GM21447 (cell line): ENCODE measurements around the gene TFEB.
A peak's percentile ranks its signal among the peaks of the same experiment; 100 is the strongest.

Experiments used
- ATAC-seq: cut with Tn5 transposase; IDR thresholded peaks from one replicate; pipeline ENCODE4 v1.9.1; 2021; ENCODE audit not compliant: unreplicated experiment

Gene TFEB

DNA sequence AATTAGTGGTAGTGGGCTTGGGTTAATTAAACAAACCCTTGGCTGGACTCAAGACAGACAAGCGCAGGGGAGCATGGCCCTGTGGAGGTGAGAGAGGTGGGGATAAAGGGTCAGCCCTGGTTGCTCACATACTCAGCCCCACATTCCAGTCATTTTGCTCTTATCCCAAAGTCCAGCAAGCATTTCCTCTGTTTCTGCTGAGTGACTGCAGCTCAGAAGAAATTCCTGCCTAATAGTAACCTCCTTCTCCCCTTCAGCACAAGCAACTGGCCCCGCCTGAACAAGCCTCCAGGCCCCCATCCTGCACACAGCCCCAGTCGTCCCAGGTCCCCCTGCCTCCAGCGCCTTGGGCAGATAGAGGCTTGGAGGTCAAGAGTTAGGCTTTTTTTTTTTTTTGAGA, 3.6 kb upstream of the TFEB start:
- no peak for ATAC-seq

DNA sequence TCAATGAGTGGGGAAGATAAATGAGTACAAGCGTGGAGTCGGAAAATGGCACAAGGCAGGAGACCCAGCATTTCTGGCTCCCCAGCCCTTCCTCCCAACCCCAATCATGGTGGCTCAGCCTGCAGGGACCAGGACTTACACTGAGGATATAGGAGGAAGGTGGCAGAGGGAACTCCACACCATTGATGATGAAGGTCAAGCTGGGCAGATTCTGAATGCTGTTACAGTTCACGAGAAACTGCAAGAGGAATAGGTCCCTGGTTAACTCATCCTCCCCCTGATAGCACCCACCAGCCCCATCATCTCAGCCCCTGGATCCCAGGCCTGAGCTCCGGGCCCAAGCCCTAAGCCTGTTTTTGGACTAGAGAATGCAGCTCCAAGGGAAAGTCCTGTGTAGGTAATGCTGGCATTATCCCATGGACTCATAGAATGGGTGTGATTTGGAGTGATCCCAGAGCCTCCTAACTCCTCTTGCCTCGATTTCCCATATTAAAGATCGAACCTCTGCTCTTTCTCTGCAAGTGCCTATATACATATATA, 2.3 kb upstream of the TFEB start:
- ATAC-seq: no peak

GRCh38 chr6:41736800-41737555, 1.6 kb upstream of the TFEB start:
- ATAC-seq: no peak

- no peak for ATAC-seq
These were observed 852 bp upstream of the TFEB start for GRCh38 chr6:41736186-41736733.

- peak; percentile 24 for ATAC-seq
These were observed 562 bp downstream of the TFEB start for GRCh38 chr6:41734666-41735426.

- peak; percentile 44 for ATAC-seq
These were observed 1.4 kb downstream of the TFEB start for GRCh38 chr6:41733707-41734665.

- ATAC-seq: no peak
These were observed 2.1 kb downstream of the TFEB start for GRCh38 chr6:41733360-41733706.

GRCh38 chr6:41732591-41733359, 2.6 kb downstream of the TFEB start:
- ATAC-seq: peak; percentile 36

DNA sequence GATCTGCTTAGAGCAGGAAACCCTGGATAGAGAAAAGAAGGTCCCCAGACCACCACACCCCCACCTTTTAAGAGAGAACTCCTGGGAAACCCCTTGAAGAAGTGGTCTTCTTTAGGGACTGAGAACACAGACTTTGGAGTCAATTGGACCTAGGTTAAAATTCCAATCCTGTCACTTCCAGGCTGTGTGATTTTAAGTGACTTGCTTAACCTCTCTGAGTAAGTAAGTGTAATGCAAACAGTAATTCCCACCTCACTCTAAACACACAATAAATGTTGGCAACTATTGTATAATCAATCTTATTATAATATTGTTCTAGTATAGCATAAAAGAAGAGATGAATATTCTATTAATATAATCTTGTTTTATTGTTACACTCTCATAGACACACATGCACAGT, 3.3 kb downstream of the TFEB start:
- ATAC-seq: no peak

- no peak for ATAC-seq
These were observed 3.8 kb downstream of the TFEB start for GRCh38 chr6:41731561-41732086.

DNA sequence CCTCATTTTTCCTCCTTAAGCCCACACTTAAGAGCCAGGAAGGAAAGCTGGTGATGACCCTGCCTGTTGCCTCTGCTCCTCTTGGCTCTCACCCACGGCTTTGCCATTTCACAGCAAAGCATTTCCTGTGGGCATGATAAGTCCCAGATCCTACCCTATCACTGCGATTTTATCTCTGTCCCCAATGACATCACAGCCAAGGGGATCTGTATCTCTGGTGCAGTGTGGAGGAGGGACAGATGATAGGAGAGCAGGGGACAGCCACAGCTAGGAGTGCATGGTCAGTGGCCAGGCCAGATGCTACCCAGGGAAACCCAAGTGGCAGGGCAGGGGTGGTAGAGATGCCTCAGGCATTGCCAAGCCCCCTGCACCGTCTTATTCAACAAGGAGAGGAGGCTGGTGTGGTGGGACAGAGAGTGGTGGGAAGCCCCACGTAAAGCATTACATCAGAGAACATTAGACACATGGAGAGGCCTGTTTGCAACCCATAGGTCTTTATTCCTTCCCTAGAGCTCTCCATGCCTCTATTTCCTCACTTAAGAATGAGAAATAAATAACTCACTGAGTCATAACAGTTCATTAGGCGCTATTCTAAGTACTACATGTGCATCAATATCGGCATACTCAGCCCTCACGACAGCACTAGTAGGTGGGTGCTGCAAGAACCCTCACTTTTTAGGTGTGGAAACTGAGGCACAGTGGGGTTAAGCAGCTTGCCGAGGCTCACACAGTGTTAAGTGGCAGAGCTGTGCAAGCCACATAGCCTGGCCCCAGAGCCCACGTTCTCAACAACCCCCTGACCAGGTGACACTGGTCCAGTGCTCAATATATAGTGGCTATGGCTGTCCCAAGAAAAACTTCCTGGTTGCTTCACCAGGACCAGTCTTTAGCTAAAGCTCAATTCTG, 4.6 kb downstream of the TFEB start:
- no peak for ATAC-seq

DNA sequence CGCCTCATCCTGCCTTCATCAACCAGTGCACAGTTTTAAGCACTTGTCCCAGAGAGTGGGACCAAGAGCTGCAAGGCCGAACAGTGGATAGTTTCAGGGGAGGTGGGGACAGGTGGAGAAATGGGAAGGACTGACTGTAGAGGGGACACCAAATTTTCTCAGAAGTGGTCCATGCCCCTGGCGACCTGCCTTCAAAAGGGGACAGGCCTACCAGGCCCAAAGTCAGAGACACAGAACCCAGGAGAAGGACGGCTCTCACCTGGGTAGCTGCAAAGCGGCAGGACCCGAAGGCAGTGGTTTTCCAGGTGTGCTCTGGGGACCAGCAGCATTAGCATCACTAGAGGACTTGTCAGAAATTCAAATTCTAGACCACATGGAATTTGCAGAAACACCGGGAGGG, 5.8 kb downstream of the TFEB start:
- ATAC-seq: no peak

- ATAC-seq: no peak
These were observed 6.5 kb downstream of the TFEB start for GRCh38 chr6:41728954-41729353.

DNA sequence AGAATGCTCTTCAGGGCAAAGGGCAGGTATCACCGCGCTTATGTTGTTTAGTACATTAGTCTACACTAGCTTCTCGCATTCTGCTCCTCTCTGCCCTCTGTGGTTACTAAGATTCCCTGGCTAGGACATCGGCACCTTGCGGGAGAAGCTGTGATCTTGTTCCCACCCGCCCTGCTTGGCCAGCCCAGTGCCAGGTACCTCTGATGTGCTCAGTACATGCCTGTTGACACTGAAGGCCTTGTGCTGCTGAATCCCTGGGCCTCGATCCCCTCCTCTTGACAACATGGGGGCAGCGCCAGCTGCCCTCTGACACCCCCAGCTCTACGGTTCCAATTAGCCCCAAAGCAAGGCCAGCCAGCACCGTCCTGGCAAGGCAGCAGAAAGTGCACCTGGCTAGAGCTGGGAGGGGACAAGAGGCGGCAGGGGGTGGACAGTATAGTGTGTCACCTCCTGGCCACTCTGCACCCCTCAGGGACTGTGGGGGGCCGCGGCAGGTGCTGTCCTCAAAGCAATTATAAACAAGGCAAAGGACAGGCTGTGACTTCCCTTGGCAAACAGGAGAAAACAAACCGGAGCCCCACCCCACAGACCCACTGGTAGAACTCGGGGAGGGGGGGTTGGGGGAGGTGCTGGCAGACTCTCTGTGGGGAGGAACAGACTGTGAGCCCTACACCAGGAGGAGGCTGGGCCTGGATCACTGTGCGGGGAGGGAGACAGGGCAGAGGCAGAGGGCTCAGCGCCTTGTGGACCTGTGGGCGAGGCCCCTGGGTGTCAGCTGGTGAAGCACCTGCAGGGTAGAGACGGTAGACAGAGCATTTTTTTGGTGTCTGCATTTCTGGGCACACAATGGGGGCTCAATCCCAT, 7.1 kb downstream of the TFEB start:
- ATAC-seq: no peak

- ATAC-seq: no peak
These were observed 7.7 kb downstream of the TFEB start for GRCh38 chr6:41727705-41728072.

DNA sequence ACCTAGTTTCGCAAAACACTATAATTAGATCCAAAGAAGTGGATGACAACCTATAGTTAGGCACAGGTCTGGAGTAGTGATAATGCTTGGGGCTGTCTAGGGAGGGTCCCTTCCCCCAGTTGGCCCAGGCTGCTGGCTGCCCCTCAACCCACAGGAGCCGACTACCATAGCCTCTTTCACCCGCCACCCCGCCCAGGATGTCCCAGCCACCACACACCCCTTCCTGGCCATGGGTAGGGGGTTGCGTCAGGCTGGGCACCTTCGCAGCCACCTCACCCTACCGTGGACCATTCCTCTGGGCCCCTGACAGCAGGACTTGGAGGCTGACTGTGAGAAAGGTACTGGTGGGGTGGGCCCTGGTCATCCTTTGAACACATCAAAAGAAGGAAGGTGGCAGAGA, 8.5 kb downstream of the TFEB start:
- no peak for ATAC-seq

DNA sequence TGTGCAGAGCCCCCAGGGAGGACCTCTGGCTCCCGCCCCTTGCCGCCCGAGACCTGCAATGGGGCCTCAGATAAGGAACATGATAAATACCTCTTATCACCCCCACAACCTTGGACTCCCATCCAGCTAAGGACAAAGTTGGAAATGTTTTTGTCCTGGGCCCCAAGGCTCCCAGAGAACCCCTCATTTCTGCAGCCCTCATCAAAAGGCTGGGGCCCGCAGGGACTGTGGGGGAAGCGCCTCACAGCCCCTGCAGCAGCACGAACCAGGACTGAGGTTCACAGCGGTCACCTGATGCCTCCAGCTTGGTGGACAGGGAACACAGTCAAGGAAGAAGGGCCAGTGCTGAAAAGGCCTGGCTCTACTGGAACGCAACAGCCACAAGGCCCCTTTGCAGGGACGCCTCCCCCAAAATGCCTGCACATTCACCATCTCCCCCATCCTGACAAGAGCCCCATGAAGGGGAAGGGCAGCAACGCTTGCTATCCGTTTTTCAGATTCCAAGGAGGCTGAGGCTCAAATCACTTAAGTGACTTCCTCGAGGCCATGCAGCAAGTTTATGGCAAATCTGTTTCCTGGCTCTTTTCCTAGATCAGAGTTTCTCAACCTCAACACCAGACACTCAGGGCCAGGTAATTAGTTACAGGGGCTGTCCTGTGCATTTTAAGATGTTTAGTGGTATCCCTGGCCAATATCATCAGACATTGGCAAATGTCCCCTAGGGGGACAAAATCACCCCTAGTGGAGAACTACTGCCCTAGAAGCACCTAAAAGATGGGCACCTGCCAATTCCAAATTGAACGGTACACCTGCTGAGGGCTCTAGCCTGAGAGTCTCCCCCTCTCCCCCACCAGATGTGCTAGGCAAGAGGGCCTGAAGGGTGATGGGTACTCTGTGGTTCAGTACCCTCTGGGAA, 10.6 kb downstream of the TFEB start:
- ATAC-seq: no peak
